Mesendoderm (in vitro differentiated cells): Measurements from ENCODE around the gene ZEB2.
A peak's percentile ranks its signal among the peaks of the same experiment; 100 is the strongest.

ENCODE experiments used
- DNase-seq: peaks from one replicate; pipeline ENCODE4 v3.0.0; 2013
- H2AK5ac ChIP-seq: 2 replicates; pipeline ENCODE4 v1.6.1; 2013; ENCODE audit warnings: low read length, inconsistent platforms
- H2BK120ac ChIP-seq: 2 replicates; pipeline ENCODE4 v1.6.1; 2013; ENCODE audit warnings: low read depth, mild to moderate bottlenecking, low read length, moderate library complexity, mixed read lengths
- H2BK15ac ChIP-seq: replicated peaks from 2 replicates; pipeline ENCODE4 v1.6.1; 2013; ENCODE audit warnings: low read depth, mild to moderate bottlenecking, moderate library complexity
- H2BK5ac ChIP-seq: 2 replicates; pipeline ENCODE4 v1.6.1; 2013; ENCODE audit warnings: low read length, inconsistent platforms
- H3K18ac ChIP-seq: 2 replicates; pipeline ENCODE4 v1.6.1; 2013; ENCODE audit warnings: mild to moderate bottlenecking, low read length, mixed read lengths
- H3K23ac ChIP-seq: one replicate; pipeline ENCODE4 v1.6.1; 2013; ENCODE audit warnings: low read length
- H3K27ac ChIP-seq: 2 replicates; pipeline ENCODE4 v1.5.1; 2013; ENCODE audit warnings: low read depth, mild to moderate bottlenecking, inconsistent platforms, low read length, moderate library complexity
- H3K27me3 ChIP-seq: 2 replicates; pipeline ENCODE4 v1.6.1; 2013; ENCODE audit warnings: low read length, control low read depth, mild to moderate bottlenecking, inconsistent platforms; ENCODE audit not compliant: insufficient read depth, poor library complexity
- H3K36me3 ChIP-seq: 2 replicates; pipeline ENCODE4 v1.6.1; 2013; ENCODE audit warnings: low read length, inconsistent platforms; ENCODE audit not compliant: control insufficient read depth, insufficient read depth
- H3K4ac ChIP-seq: one replicate; pipeline ENCODE4 v1.6.1; 2013; ENCODE audit warnings: low read depth, mild to moderate bottlenecking, low read length, moderate library complexity
- H3K4me1 ChIP-seq: 2 replicates; pipeline ENCODE4 v1.6.1; 2013; ENCODE audit warnings: low read depth, low read length, inconsistent platforms; ENCODE audit not compliant: control insufficient read depth
- H3K4me2 ChIP-seq: 2 replicates; pipeline ENCODE4 v1.6.1; 2013; ENCODE audit warnings: low read length
- H3K4me3 ChIP-seq: 2 replicates; pipeline ENCODE4 v1.5.1; 2013; ENCODE audit warnings: mild to moderate bottlenecking, low read length
- H3K56ac ChIP-seq: one replicate; pipeline ENCODE4 v1.6.1; 2013; ENCODE audit warnings: low read length
- H3K79me1 ChIP-seq: 2 replicates; pipeline ENCODE4 v1.6.1; 2013; ENCODE audit warnings: low read length, inconsistent platforms
- H3K79me2 ChIP-seq: 2 replicates; pipeline ENCODE4 v1.6.1; 2013; ENCODE audit warnings: mild to moderate bottlenecking, low read length; ENCODE audit not compliant: control insufficient read depth, insufficient read depth
- H3K9ac ChIP-seq: 2 replicates; pipeline ENCODE4 v1.6.1; 2013; ENCODE audit warnings: low read length, inconsistent platforms
- H4K5ac ChIP-seq: one replicate; pipeline ENCODE4 v1.6.1; 2013; ENCODE audit warnings: low read length
- H4K8ac ChIP-seq: one replicate; pipeline ENCODE4 v1.6.1; 2013; ENCODE audit warnings: low read depth, mild to moderate bottlenecking, control low read depth, low read length, moderate library complexity
- WGBS: extraction: QIAGEN DNeasy Blood & Tissue Kit; methylation state at CpG from one replicate; pipeline ENCODE4 v1.1.7; 2013; ENCODE audit warnings: low lambda C conversion rate, missing lambda C conversion rate; ENCODE audit not compliant: insufficient coverage; ENCODE audit errors: extremely low coverage; 5-methylcytosine and 5-hydroxymethylcytosine counted together

Gene ZEB2

DNA sequence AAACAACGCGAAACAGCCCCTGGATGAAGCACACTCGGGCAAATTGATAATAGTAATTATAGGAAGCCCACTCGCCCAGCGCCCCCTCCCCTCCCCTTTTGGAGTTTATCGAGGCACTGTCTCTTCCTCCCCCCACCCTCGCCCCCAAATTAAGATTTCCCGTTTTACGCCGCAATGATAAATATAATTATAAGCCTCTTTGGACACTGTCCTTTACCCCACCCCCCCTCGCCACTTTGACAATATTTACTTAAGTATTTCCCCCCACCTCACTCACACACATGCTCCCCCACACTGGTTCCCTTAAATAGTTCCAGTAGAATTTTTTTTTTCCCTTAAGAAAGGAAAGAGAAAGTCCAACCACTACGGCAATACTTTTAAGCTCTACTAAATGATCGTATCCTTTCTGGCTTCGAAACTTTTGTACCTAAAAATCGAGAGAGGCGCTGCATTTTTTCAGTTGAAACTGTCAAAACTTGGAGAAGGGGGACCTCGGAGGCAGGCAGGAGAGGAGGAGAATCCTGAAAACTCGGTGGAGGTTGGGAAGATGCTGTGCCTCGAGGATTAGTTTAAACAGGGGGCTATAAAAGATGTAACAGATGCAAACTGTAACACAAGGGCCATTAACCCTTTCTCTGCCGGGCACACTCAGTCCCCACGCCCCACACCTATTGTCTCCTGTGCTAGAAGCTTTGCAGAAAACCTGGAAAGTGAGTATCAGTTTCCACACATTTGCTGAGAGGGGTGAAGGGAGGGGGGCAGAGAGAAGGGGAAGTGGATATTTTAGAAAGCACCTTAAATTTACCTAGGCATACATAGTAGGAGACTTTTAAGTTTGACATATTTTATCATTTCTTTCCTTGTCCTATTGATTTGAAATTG, 1.8 kb downstream of the ZEB2 start:
- Histone ChIP-seq H3K18ac (peak overlapping the region; percentile 92), H3K79me2 (no peaks in the 10 kb centered on the region), H3K9ac (peak overlapping the region; percentile 69), H3K4me2 (peak overlapping the region; percentile 59), H3K27me3 (peaks cover 30% of the 10 kb centered on the region), H3K27ac (no peak overlapping the region), H3K4ac (no peak overlapping the region), H4K8ac (no peak overlapping the region), H3K4me3 (peak overlapping the region; percentile 64), H2BK5ac (no peak overlapping the region), H2AK5ac (no peak overlapping the region), H3K36me3 (no peaks in the 10 kb centered on the region), H3K56ac (peak overlapping the region; percentile 88), H3K79me1 (no peaks in the 10 kb centered on the region), H2BK120ac (no peak overlapping the region), H2BK15ac (no peak overlapping the region), H3K23ac (no peak overlapping the region), H4K5ac (no peak overlapping the region), H3K4me1 (peaks cover 3% of the 10 kb centered on the region)
- no CpG with 5 or more reads among the region's 21 CpGs for WGBS
- peak; percentile 49 for DNase-seq

DNA sequence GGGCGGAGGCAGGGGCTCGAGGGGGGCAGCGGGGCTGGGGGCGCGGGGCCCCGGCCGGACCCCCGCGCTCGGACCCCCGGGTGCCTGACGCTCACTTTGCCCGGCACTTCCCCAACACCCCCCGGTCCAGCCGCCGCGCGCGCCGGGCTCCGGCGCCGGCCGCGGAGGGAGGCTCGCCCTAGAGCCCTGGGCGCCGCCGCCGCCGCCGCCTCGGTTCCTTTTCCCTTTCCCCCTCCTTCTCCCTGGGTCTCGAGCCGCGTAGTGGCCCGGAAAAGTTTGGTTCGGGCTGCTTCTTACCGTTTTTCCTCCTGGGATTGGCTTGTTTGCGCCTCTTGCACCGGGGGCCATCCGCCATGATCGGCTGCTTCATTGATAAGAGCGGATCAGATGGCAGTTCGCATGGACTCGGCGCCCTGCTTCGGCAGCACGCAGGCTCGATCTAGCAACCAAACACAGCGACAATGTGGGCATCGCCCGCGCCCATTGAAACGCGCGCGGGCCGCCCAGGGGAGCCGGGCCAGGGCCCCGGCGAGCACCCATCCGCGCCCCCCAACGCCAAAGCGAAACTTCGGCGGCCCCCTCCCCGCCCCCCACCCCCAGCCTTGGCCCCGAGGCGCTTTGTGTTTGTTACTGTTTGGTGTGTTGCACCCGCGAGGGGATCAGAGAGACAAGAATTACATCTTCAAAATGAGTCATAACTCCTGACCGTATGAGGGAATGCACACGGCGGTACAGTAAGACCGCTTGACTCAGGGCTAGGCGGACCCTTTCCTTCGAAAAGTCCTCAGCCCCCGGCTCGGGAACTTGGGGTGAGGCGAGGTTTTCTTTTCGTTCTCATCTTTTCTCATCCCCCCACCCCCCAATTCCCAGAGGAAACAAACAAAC, 2.7 kb downstream of the ZEB2 start:
- peak overlapping the region; percentile 92 for H3K18ac ChIP-seq
- peak overlapping the region; percentile 90 for H3K4ac ChIP-seq
- no peaks in the 10 kb centered on the region for H3K79me2 ChIP-seq
- peak overlapping the region; percentile 64 for H3K4me2 ChIP-seq
- no peak overlapping the region for H2BK15ac ChIP-seq
- WGBS = no CpG with 5 or more reads among the region's 83 CpGs
- peak overlapping the region; percentile 83 for H2BK120ac ChIP-seq
- peak overlapping the region; percentile 81 for H3K4me3 ChIP-seq
- H3K56ac ChIP-seq = peak overlapping the region; percentile 90
- peak; percentile 66 for DNase-seq
- H3K27me3 ChIP-seq = peaks cover 37% of the 10 kb centered on the region
- H3K36me3 ChIP-seq = no peaks in the 10 kb centered on the region
- peak overlapping the region; percentile 37 for H3K23ac ChIP-seq
- H2AK5ac ChIP-seq = no peak overlapping the region
- peaks cover 9% of the 10 kb centered on the region for H3K4me1 ChIP-seq
- H2BK5ac ChIP-seq = no peak overlapping the region
- H3K79me1 ChIP-seq = no peaks in the 10 kb centered on the region
- H4K8ac ChIP-seq = no peak overlapping the region
- peak overlapping the region; percentile 72 for H3K27ac ChIP-seq
- H4K5ac ChIP-seq = no peak overlapping the region
- peak overlapping the region; percentile 81 for H3K9ac ChIP-seq

DNA sequence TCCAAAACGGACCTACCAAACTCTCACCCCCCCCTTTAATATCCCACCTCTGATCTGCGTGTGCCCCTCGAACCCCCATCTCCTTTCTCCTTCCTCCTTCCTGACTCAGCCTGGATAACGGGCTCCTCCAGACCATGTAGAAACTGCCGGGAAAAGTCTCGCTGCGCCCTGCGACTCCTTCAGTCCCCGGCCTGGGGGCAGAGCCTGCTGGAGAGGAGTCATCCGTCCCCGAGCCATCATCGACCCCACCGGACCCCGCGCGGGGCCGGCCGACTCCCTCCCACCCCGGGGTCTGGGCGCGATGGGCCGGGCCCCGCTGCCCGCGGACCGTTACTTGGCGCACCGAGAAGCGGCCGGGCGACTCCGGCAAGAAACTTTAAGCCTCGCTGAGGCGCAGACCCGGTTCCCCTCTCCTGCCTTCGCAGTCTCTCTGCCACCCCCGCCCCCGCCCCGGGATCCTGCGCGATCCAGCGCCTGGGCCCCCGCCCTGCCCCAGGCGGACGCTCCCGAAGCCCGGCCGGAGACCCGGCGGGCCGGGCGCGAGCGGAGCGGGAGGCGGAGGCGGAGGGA, 3.4 kb downstream of the ZEB2 start:
- Histone ChIP-seq H3K18ac (peak overlapping the region; percentile 92), H3K9ac (peak overlapping the region; percentile 72), H3K4me1 (peaks cover 13% of the 10 kb centered on the region), H4K5ac (no peak overlapping the region), H3K79me1 (no peaks in the 10 kb centered on the region), H3K4me2 (peak overlapping the region; percentile 60), H3K27ac (peak overlapping the region; percentile 36), H3K56ac (peak overlapping the region; percentile 90), H3K4ac (peak overlapping the region; percentile 90), H2AK5ac (no peak overlapping the region), H3K79me2 (no peaks in the 10 kb centered on the region), H3K27me3 (peaks cover 41% of the 10 kb centered on the region), H3K23ac (no peak overlapping the region), H3K36me3 (no peaks in the 10 kb centered on the region), H2BK5ac (no peak overlapping the region), H2BK120ac (peak overlapping the region; percentile 83), H4K8ac (no peak overlapping the region), H3K4me3 (peak overlapping the region; percentile 54), H2BK15ac (no peak overlapping the region)
- DNase-seq = no peak
- WGBS = no CpG with 5 or more reads among the region's 57 CpGs

DNA sequence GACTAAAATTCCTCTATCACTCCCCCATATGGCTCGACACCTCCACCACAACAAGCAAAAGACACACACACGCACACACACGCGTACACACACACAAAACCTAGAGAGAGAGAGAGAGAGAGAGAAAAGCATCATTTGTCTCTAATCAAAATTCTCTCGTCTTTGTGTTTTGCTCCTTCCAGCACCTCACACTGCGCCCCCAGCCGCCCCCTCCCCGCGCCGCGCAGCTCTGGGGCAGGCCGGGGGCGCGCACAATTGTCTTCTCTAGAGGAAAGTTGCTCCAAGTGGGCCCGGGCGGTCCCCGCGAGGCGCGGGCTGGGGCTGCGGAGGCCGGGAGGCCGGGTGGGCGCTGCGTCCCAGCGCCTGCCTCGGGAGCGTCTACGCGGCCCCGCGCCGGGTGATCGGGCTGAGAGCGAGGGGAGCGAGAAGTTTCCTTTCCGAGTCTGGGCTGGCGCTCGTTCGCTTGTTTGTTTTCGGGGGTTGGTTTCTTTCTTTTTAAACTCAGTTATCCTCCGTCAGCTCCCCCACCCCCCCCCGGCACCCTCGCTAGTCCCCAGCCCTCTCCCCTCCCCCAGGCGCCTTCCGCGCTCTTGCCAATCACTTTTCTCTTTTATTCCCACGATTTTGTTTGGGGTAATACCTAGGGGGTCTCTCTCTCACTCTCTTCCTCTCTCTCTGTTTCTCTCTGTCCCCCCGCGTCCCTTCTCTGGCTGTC, 4.1 kb downstream of the ZEB2 start:
- Histone ChIP-seq H3K79me2 (no peaks in the 10 kb centered on the region), H3K23ac (no peak overlapping the region), H3K36me3 (no peaks in the 10 kb centered on the region), H2AK5ac (no peak overlapping the region), H3K27me3 (peaks cover 41% of the 10 kb centered on the region), H3K56ac (peak overlapping the region; percentile 85), H3K18ac (peak overlapping the region; percentile 63), H4K5ac (no peak overlapping the region), H3K4me2 (peak overlapping the region; percentile 78), H2BK120ac (no peak overlapping the region), H3K9ac (peak overlapping the region; percentile 72), H2BK15ac (peak overlapping the region; percentile 43), H3K79me1 (no peaks in the 10 kb centered on the region), H2BK5ac (no peak overlapping the region), H3K4ac (peak overlapping the region; percentile 73), H3K4me3 (peak overlapping the region; percentile 54), H3K4me1 (peaks cover 13% of the 10 kb centered on the region), H3K27ac (no peak overlapping the region), H4K8ac (no peak overlapping the region)
- no CpG with 5 or more reads among the region's 50 CpGs for WGBS
- no peak for DNase-seq

DNA sequence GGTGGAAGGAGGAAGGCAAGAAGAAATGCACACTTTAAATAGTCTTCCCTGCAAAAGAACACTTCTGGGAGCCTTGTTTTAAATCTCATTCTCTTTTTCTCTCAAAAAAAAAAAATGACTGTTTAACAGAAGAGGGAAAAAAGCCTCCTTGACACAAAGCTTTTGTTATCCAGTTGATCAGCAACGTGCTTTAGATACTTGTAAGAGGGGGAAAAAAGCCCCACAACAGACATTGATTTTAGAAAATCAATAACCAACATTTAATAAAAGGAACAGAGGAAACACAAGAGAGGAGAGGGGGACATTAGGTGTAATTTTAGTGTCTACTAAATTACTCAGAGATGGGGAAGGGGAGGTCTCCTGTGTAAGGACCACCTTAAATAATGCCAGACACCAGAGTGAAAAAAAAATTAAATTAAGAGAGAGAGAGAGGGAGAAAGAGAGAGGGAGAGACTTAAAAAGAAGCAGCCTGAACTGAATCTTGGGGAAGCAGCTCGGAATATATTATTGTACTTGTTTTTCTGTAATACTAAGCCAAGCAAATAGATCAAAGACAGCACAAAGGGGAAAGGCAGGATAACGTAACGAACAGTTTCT, 4.7 kb downstream of the ZEB2 start:
- H3K36me3 ChIP-seq = no peaks in the 10 kb centered on the region
- WGBS = no CpG with 5 or more reads among the region's 4 CpGs
- H3K79me2 ChIP-seq = no peaks in the 10 kb centered on the region
- H4K8ac ChIP-seq = no peak overlapping the region
- H3K27me3 ChIP-seq = peaks cover 41% of the 10 kb centered on the region
- no peak overlapping the region for H2AK5ac ChIP-seq
- H3K79me1 ChIP-seq = no peaks in the 10 kb centered on the region
- peak overlapping the region; percentile 78 for H3K4me2 ChIP-seq
- H3K4me1 ChIP-seq = peaks cover 15% of the 10 kb centered on the region
- no peak overlapping the region for H3K18ac ChIP-seq
- H3K4ac ChIP-seq = peak overlapping the region; percentile 73
- peak overlapping the region; percentile 34 for H3K4me3 ChIP-seq
- no peak overlapping the region for H2BK120ac ChIP-seq
- H3K23ac ChIP-seq = no peak overlapping the region
- H4K5ac ChIP-seq = no peak overlapping the region
- H3K9ac ChIP-seq = peak overlapping the region; percentile 66
- H3K27ac ChIP-seq = no peak overlapping the region
- H2BK15ac ChIP-seq = no peak overlapping the region
- H3K56ac ChIP-seq = peak overlapping the region; percentile 85
- H2BK5ac ChIP-seq = no peak overlapping the region
- DNase-seq = no peak
